Keratinocyte (primary cell): ENCODE data around the gene RAB35.

Experiments
- EZH2 ChIP-seq: IDR thresholded peaks from one replicate; pipeline ENCODE4 v1.6.1; 2012; ENCODE audit warnings: inconsistent platforms, mild to moderate bottlenecking, low read length, moderate library complexity
- TF ChIP-seq, protein P1 (sequence below), 3 experiments: IDR thresholded peaks in 1 of 3; conservative IDR thresholded peaks in 1 of 3; optimal IDR thresholded peaks in 1 of 3; 2 replicates in 2 of 3; 3 replicates in 1 of 3; pipeline versions ENCODE3 to v1.5.1; 2011; ENCODE audit warnings: low read length in 3 of 3, mild to moderate bottlenecking in 3 of 3, moderate library complexity in 2 of 3, control low read depth in 1 of 3, inconsistent platforms in 1 of 3; ENCODE audit not compliant: insufficient read depth in 2 of 3; ENCODE audit errors: extremely low read depth in 1 of 3

GRCh38 chr12:120079411-120080400 lies 36.8 kb downstream of the RAB35 start:
- TF ChIP-seq, protein P1, sequence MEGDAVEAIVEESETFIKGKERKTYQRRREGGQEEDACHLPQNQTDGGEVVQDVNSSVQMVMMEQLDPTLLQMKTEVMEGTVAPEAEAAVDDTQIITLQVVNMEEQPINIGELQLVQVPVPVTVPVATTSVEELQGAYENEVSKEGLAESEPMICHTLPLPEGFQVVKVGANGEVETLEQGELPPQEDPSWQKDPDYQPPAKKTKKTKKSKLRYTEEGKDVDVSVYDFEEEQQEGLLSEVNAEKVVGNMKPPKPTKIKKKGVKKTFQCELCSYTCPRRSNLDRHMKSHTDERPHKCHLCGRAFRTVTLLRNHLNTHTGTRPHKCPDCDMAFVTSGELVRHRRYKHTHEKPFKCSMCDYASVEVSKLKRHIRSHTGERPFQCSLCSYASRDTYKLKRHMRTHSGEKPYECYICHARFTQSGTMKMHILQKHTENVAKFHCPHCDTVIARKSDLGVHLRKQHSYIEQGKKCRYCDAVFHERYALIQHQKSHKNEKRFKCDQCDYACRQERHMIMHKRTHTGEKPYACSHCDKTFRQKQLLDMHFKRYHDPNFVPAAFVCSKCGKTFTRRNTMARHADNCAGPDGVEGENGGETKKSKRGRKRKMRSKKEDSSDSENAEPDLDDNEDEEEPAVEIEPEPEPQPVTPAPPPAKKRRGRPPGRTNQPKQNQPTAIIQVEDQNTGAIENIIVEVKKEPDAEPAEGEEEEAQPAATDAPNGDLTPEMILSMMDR (optimal IDR thresholded peaks at IDR 0.05 in 1 of 3, IDR thresholded peaks at IDR 0.05 in 1 of 3, conservative IDR thresholded peaks at IDR 0.05 in 1 of 3; ENCODE audit: extremely low read depth in 1 of 3, insufficient read depth in 2 of 3, low read length in 3 of 3), result no peak
- TF ChIP-seq EZH2, result no peak
